ENCODE data around the gene ELMO1.

The ELMO1 gene

DNA sequence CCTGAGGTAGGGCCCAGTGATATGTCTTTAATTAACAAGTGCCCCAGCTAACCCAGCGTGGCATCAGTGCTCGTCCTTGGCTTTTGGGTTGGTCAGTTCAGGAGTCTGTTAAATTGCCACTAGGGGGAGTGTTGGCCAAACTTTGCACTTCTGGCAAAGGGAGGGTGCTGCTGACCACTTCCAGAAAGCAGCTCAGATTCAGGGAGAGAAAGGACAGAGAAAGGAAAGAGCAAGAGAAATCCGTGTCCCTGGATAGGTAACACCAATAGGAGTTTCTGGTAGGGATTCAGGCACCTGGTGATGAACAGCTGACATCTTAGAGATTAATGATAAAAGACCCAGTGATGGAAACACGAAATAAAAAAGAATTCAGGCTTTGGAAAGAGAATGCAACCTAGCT, 481.3 kb downstream of the ELMO1 start:
- DNase-seq (ENCODE audit: extremely low read depth in 1 of 2, low read depth in 1 of 2) = no peak

DNA sequence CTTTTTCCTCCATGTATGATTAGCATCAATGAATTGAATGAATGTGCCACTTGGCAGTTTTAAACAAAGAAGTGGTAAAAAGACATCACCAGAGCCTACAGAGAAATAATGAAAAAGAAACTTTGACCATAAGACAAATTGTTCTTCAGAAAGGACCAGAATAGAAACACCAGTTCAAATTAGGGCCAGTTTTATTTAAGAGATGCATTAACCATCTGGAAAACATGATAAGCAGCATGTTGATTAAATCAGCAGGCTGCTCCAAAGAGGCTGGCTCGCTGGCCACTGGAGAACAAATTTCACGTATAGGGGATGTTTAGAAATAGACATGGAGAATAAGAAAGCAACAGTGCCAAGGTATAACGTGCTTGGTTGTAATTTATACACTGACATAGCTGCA, 482.0 kb downstream of the ELMO1 start:
- DNase-seq (ENCODE audit: extremely low read depth in 1 of 2, low read depth in 1 of 2) = no peak

DNA sequence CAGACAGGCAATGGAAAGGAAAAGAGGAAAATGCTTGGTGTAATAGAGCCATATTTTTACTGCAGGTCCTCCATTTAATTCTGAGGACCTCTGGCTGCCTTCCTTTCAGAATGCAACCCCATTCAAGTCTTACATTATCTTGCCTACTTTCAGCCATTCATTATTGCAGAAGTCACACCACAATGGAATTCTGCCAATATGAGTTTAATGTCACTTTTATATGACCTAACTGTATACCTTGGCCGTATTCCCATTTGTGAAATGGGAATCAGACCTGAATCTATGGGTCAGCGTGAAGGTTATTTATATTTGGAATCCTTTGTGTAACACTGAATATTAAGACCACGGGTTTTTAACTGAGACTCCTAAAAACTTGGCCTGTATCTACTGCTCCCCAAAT, 482.6 kb downstream of the ELMO1 start:
- no peak for DNase-seq (ENCODE audit: extremely low read depth in 1 of 2, low read depth in 1 of 2)

DNA sequence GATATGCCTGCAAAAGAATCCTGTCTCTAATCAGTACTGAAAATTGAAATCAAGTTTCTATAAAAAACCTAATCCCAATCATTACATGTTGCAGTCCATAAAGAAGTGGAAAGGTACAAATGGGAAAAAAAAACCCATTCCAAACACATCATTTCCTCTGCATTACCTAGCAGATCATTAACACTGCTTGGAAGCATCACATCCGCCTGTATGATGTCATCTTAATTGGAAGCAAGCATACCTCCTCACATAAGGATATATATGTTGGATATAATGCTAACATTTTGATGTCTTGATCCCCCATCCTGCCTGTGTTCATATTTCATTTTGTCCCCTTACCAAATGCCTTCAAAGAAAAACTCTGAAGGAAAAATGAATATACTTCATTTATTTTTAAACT, 483.0 kb downstream of the ELMO1 start:
- DNase-seq (ENCODE audit: extremely low read depth in 1 of 2, low read depth in 1 of 2) = no peak

DNA sequence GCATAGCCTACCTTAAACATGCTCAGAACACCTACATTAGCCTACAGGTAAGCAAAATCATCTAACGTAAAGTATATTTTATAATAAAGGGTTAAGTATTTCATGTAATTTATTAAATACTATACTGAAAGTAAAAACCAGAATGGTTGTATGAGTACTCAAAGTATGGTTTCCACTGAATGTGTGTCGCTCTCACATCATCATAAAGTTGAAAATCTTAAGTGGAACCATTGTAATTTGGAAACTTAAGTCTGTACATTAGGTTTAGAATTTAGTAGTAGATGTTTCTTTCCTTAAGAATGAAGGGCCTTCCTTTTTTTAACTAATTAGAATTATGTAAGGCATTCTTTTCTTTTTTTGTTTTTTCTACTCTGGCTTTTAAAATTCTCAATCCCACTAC, 484.4 kb downstream of the ELMO1 start:
- DNase-seq (ENCODE audit: extremely low read depth in 1 of 2, low read depth in 1 of 2) = no peak

DNA sequence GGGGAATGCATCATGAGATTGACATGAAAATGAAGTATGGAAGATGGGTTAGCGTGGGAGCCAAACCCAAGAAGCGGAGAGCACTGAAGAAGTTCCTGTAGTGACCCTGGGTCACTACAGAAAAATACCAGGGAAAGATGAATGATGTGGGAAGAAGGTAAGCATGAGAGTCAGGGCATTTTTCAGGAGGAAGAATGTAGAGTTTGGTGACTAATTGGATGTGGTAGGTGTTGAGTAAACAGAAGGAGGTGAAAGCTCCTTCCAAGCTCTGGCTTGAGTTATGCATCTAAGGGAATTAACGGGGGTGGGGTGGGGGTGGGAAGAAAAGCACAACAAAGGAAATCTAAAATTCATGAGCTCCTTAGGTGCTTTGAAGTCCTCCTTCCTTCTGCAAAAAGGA, 486.3 kb downstream of the ELMO1 start:
- no peak for DNase-seq (ENCODE audit: extremely low read depth in 1 of 2, low read depth in 1 of 2)

DNA sequence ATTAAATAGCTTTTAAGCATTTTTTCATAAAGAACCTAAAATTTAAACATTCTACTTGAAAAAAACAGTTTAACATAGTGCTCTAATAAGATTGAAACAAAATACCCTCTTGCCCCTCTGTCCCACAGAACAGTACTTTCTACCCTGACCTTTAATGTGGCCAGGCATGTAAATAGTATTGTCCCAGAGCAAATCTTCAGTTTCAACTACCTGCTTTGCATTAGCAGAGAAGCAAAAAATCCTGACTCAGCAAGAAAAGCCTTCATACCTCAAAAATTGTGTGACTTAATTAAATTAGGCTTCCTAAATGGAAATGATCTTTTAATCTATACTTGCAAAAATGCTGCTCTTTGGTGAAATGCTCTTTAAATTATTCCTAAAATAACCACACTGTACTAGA, 487.0 kb downstream of the ELMO1 start:
- DNase-seq (ENCODE audit: extremely low read depth in 1 of 2, low read depth in 1 of 2) = no peak

DNA sequence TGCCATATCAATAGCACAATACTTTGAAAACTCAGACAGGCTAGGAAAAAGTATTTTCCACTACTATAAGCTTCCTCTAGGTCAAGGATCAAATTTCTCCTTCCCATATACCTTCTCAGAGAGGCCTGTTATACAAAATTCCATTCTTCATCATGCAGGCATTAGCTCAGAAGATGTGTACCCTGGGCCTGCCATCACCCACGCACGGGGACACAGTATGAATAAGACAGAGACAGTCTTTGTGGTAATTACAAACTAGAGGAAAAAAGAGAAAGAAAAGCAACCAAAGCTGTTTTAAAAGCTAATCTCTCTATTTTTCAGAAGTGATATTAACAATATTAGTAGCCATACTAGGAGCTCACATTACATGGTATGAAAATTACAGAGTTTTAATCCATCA, 487.6 kb downstream of the ELMO1 start:
- DNase-seq (ENCODE audit: extremely low read depth in 1 of 2, low read depth in 1 of 2) = no peak

DNA sequence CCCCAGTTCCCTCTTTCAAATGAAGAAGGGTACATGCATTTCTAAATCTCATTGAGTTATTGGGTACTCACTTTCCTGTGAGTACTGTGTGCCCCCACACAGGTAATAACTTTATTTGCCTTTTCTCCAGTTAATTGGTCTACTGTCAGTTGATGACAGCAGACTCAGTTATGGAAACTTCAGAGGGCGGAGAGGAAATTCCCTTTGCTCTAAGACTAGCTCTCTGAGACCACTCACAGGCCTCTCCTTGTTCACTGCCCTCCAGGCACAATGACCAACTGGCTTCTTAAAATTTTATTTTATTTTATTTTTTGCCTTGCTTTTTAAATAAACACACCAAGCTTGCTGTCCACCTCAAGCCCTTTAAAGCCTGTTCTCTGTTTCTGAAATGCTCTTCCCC, 488.6 kb downstream of the ELMO1 start:
- DNase-seq (ENCODE audit: extremely low read depth in 1 of 2, low read depth in 1 of 2) = no peak

DNA sequence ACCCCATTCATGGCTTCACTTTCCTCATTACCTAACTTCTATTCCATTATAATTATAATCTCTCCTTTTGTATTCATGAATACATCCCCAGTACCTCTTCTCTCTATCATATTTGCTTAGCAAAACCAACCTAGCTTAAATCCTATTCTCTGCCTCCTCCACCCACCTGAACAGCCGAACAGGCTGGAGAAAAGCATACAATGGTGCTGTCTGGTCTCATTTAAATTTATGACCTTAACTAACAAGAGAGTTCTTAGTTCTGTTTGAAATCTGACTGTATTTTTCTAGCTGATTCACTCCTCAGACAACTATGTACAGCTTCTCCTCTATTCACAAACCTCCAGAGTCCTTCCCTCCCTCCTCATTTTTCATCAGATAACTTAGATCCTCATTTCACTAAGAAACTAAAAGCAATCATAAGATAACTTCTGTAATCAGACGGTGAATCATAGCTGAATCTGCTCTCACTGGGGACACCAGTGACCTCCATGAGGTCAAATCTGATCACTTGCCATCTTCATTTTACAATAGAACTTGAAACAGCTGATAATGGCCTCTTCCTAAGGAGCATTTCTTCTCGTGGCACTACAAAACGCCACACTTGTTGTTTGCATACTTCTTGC, 490.4 kb downstream of the ELMO1 start:
- no peak for DNase-seq (ENCODE audit: extremely low read depth in 1 of 2, low read depth in 1 of 2)

DNA sequence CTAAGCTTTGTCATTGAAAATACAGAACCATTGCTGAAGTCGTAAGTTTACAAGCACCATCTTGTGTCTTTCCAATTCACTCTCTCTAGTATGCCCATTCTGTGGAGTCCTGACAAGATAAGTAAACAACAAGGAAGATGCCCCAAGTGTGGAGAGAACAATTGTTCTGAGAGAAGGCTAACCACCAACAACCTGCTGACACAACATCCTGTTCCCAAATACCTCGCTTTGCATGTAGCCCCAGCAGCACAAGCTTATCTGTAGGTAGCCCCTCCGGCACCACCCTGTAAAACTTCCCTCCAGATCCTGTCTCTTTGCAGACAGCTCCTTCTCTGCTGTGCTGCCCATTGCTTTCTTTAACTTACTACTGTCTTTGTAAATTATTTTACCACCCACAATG, 491.0 kb downstream of the ELMO1 start:
- no peak for DNase-seq (ENCODE audit: extremely low read depth in 1 of 2, low read depth in 1 of 2)

DNA sequence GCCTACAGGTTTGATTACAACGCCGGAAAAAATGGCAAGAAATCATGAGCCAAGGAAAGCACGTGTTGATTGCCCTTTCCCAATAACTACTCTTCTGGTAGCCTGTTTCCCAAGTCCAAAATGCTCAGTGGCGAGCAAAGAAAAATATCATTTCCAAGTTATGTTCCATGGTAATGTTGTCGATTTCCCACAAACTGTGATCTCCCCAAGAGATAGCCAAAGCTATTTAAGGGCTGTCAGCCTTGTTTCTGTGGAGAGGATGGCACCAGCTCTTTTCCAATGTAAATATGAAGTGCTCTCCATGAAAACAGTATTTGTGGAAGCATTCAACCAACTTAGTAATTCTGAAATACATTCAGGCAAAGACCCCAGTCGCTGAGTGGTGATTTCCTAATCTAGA, 491.9 kb downstream of the ELMO1 start:
- DNase-seq (ENCODE audit: extremely low read depth in 1 of 2, low read depth in 1 of 2) = no peak

DNA sequence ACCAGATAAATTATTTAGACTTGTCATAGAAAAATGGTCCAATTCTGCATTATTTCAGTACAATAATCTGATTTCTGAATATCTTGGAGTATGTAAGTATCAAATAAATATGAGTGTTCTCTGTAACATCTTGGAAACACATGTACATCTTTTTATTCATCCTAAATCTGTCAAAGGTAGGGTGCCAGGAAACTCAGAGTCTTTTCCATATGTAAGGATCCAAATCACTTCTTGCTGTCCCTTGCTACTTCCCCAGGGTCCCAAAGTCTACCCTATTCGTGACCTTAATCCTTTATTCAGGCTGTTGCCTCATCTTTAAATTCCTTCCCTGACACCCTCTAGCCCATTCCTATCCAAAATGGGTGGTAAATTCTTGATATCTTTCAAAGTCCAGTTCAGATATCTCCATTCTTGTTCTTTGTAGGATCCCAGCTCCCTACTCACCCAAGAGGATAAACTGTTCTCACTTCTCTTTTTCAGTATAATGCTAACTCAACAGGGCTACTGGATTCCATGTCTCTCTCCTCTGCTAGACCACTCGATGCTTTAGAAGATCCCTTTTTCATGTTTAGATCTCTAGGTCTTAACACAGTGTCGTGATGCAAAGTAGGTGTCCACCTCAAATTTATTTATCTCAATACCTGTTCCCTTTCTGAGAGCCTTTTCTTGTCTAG, 493.1 kb downstream of the ELMO1 start:
- no peak for DNase-seq (ENCODE audit: extremely low read depth in 1 of 2, low read depth in 1 of 2)

DNA sequence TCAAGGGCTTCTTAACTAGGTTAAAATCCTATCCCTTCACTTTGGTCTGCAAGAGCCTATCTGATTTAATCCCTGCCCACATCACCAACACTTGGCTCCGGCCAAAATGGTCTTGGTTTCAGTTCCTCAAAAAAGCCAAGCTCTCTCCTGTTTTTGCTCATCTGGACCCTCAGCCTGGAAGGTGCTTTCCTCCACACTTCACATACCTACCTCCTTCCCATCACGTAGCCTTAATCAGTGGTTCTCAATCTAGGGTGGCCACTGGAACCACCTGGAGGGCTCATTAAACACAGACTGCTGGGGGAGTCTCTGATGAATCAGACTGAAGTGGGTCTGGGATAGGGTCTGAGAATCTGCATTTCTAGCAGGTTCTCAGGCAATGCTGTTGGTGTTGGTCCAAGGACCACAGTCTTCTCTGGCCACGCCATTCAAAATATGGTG, 497.4 kb downstream of the ELMO1 start:
- DNase-seq (ENCODE audit: extremely low read depth in 1 of 2, low read depth in 1 of 2) = no peak

DNA sequence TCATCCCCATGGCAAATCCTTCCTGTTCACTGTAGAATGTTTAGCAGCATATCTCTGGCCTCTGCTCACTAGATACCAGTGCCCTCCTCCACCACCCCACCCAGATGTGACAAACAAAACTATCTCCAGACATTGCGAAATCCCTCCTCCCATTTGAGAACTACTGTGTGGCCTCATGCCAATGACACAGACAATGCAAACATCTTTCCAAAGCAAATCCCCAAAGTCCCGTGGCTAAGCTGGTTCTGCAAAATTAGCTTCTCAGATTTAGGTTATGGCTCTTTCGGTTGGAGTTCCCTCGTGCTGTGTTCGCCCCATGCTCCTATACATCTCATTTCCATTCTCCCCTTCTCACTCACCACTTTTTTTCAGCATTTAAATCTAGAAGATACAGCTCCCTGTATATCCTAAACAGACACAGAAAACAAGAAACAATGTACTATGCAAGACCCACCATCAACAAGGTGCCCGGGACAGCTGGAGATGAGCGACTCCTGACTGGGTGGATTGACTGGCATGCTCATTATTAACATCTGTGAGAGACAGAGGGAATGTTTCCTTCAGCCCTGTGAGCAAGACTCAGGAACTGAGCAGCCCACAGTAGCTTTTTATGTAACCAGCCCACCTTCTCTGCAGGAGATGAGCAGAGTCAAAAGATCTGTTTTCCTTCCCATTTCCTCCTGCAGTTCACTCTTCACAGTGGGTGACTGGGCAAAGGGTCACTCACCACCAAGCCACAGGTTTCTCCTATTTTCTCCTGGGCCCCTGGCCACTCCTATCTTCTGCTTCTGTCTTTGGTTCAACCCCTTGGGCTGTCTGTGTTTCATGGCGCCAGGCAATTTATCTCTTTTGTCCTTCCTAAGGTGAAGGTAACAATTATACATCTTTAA, 498.7 kb downstream of the ELMO1 start:
- no peak for DNase-seq (ENCODE audit: extremely low read depth in 1 of 2, low read depth in 1 of 2)

DNA sequence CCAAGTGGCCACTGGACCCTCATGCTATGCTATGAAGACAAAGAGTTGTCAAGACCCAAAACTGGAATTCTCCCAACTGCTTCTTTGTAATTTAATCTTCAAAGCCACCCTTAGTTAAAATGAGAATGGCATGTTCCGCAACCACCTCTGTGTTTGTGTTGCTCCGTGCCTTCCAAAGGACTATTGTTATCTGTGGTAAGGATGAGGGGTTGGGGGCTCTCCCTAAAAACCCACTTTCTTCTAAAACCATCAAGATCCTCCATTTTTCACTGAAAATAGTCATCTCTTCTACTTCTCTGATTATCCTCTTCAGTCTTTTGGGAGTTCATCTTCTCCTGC, 502.3 kb downstream of the ELMO1 start:
- DNase-seq (ENCODE audit: extremely low read depth in 1 of 2, low read depth in 1 of 2) = no peak

DNA sequence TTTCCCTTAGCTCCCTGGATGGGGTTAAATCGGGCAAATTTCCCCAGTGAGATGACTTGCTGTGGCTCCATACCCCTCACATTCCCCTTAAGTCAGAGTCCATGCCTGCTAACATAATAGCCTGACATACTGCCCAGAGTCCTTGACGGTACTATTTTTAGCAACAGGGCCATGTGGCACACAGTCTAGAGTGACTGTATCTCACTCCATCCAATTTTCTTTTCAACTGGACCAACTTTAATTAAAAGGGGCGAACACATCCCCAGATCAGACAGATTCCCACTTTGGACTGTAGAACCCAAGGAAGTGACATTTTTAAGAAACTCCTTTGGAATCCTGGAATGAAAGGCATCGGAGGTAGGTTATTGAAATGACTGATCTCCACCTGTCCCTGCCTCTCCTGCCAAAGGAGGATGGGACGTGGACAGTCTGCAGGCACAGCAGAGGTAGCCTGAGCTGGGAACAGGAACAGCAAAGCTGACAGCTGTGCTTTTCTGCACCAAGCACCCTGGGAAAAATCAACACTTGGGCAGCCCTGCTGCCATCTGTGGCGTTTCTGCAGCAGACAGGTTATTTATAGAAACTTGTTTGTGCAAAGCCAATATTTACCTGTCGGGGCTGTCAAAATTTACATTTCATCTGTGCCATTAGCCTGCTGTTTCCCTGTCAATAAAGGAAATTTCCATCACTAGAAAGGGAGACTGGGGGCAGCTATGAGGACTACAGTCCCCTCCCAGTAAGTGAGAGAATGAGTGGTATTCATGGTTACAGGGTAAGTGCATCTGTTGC, 502.9 kb downstream of the ELMO1 start:
- no peak for DNase-seq (ENCODE audit: extremely low read depth in 1 of 2, low read depth in 1 of 2)

DNA sequence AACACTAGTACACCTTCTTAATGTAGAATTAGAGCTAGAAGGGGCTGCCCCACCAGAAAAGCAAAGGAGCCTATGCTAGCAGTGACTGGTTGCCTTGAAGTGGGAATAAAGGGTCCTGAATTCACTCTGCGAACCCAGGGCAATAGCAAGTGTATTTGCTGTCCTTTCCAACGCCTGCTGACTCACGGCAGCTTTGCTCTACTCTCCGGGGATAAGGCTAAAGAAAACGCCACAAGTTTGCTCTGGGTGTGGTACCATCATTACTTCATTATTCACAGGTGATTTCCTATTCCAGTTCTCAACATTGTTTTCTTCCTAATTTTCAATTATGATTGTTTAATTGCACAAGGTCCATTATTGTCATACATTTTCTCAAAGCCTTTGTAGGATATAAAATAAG, 503.8 kb downstream of the ELMO1 start:
- DNase-seq (ENCODE audit: extremely low read depth in 1 of 2, low read depth in 1 of 2) = no peak

DNA sequence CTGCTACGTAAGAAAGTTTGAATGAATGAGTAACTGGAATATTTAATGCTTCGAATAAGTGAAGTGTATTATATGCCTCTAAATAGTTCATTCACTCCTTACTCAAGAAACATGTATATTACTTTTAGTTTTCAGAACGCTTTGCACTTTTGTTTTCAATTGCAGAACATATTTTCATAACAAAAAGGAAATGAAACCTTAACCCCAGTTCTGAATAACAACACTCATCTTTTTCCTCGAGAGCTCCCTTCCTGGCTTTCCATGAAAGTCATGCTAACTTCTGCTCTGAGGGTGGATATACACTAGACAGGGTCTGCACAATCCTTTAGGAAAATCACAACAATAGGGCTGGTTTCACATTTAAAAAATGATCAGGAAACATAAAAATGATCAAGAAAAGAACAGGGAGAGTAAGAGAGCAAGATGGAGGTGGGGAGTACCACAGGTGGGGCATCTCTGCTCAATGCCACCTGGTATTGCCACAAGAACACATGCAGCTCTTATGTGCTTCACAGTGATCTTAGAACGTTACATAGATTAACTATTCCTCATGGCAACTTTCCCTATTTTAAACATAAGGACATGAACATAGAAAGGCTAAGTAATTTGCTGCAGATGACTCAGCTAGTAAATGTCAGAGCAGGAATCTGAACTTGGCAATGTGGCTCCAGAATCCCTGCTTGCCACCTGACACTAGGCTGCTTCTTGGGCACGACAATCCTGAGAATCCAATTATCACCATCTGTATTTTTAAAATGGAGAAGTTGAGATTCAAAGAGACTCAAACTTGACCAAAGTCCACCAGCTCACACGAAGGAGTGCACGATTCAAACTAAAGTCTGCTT, 504.9 kb downstream of the ELMO1 start:
- DNase-seq (ENCODE audit: extremely low read depth in 1 of 2, low read depth in 1 of 2) = no peak

DNA sequence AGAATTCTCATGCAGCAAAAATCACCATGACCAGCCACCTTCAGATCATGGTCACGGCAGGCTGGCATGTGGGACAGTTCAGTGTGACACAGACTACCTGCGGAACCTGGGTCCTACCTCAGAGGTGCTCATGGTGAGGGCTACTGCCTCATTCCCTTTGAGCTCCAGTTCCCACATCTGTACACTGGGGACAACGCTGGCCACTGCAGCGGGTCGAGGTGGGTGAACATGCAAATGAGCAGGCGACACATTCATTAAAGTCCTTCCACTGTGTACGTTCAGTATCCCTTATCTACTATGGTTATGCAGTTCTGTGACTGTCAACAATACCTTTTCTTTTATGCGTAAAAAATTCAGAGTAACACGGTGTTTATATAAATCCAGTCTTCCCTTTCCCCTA, 505.7 kb downstream of the ELMO1 start:
- no peak for DNase-seq (ENCODE audit: extremely low read depth in 1 of 2, low read depth in 1 of 2)

All from activated CD8-positive, alpha-beta memory T cell treated with anti-CD3 and anti-CD28 coated beads for 1 hour (primary cell).